ENCODE measurements around the gene EDEM1.
"Not testable (repeated sequence)": the region's sequence is repeated elsewhere in the genome, so short reads cannot be mapped to it uniquely, and the experiment has no call there.

EDEM1 gene

DNA sequence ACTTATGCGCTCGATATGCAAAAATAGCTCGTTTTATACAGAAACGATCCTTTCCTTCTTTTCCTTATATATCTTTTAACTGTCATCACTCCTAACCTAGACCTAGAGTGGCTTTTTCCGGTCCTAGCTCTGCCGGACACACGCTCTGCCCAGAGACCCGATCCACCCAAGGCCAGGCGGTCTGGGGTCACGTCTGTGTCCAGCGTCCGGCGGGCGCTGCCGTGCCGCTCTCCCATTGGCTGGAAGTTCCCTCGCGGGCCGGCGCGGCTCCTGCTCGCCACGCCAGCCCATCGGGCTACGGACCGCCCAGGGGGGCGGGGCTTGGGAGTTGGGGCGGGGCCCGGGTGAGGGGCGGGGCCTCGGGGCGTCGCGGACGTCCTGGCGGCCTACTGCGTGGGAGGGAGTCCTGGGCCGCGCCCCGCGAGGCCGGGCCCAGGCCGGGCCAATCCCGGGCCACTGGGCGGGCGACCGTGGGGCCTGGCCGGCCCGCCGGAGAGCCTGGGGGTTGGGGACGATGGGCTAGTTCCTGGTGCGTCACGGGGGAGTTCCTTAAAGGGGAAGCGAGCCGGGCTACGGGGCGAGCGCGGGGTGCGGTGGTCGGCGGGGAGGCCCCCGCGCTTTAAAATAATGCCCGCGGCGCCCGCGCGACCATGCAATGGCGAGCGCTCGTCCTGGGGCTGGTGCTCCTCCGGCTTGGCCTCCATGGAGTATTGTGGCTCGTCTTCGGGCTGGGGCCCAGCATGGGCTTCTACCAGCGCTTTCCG, at the start of gene EDEM1:
TSS of gene EDEM1 (plus strand) at position 552 of the 764 bp plus-strand sequence. CDS start at position 651, 99 bp downstream.
- DNase-seq: peak; percentile 69 to 88

DNA sequence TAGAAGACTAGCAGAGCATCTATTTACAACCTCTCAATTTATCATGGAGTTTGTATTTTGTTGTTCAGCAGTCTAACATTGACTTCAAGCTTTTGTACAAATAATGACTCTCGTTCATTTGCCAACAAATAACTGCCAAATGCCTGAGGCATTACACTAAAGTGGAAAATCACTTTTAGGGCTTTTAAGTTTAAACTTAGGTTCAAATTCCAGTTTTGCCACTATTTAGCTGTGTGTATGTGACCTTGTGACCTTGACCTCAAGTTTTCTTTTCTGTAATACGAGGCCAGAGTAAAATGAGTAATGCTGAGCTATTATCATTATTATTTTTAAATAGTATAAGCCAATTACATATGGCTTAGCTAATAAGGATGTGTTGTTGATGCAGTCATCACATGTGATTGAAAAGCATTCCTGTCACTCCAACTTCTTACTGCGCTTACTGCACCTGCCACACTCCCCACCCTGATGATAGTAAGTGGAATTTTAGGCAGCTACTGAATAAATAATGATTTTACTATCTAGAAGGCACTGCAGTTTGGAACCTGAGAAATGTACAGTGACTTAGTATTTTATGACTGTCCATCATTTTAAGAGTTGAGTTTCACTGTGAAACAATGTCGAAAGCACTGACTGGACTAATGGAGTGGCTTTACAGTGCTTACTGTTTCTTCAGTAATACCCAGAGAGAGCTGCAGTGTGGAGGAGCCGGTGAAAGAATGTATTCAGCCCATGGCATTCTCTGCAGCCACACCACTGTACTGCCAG, 49.1 kb upstream of the EDEM1 start:
- no peak for DNase-seq

DNA sequence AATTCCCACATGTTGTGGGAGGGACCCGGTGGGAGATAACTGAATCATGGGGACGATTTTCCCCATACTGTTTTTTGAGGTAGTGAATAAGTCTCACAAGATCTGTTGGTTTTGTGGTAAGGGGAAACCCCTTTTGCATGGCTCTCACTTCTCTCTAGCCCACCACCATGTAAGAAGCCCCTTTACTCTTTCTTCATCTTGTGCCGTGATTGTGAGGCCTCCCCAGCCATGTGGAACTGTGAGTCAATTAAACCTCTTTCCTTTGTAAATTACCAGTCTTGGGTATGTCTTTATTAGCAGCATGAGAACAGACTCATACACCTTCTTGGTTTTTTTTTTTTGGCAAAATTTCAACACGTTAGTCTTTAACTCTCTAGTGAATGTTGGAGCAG, 47.3 kb upstream of the EDEM1 start:
- no peak for DNase-seq

DNA sequence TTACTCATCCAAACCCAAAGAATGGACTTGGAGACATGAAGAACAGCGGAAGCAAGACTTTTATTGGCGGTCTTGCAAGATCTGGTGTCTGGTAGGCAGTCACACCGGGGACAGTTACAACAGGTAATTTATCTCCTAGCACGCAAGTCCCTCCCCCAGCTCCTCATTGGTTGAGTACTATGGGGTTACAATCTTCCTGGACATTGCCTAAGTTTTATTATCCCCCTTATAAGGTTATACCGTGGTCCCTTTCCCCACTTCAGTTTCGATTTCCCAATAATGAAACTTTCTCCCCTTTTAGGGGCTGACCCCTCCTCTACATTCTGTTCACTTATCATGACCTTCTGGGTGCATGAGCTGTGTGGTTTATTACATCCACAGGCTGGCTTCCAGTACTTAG, 46.7 kb upstream of the EDEM1 start:
- DNase-seq: no peak

DNA sequence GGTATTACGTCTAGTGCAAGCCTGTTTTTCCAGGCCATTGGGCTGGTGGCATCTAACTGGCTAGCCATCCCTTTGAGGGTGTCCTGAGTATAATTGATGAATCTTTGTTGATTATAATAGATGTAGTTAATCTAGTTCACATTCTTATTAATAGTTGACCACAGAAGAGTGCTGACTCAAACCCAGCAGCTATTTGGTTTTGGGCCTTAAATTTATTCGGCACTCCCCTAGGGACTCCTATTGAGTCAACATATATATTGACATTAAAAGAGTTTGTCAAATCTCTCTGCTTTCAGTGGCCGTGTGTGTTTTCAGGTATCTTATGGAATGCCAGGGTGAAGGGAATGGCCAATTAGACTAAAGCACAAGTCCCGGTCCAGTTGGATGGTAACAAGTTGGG, 45.7 kb upstream of the EDEM1 start:
- no peak for DNase-seq

DNA sequence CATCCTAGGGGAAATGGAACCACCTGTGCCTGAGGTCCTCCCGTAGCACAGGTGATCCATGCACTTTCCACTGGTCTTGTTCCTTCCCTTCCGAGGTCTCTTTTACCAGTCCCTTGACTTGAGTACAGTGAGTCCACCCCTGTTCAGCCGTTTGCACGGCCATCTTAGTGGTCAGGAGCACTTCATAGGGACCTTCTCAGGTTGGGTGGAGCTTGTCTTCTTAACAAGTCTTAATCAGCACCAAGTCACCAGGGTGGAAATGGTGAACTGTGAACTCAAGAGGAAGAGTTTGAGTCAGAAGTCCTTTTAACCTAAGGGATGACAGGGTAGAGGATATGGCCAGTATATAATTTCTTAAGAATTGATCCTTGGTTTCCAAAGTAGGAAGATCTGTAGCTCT, 44.0 kb upstream of the EDEM1 start:
- no peak for DNase-seq

DNA sequence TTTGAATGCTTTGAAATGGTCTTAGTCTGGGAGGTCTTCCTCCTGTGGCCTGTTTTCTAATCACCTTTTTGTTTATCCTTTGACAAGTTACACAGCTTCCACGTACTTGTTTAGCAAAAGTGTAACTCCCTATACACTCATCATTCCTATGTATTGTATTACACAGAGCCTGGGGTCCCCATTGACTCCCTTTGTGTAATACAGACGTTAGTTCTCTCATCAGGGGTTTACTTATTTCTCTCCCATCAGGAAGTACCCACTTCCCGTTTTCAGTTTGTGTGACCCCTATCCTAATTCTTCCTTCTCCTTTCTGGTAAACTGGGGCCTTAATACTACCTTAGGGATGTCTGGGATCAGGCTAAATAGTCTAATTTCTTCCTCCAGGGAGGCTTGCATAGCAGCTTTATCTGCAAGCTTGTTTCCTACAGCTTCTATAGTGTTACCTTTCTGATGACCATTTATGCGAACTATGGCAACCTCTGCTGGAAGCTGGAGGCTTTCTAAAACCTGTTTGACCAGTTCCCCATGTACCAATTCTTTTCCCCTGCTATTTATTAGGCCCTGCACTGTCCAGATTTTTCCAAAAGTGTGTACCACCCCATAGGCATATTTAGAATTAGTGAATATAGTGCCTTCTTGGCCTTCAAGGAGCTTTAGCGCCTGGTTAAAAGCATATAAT, 43.1 kb upstream of the EDEM1 start:
- no peak for DNase-seq

DNA sequence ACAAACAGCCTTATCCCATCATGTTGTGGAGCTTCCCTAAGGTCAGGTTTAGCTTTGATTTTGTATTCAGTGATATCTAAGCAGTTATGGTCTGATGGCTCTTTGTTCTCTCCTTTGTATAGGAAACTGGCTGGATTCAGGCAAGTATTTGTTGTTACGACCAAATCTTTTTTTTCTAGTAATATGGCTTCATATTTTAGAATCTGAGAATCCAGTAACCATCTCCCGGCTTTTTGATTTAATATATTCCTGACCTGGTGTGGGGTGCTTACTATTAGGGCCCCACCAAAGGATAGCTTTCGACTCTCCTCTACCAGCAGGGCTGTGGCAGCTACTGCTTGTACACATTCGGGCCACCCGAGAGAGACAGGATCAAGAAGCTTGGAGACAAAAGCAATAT, 42.4 kb upstream of the EDEM1 start:
- DNase-seq: no peak

DNA sequence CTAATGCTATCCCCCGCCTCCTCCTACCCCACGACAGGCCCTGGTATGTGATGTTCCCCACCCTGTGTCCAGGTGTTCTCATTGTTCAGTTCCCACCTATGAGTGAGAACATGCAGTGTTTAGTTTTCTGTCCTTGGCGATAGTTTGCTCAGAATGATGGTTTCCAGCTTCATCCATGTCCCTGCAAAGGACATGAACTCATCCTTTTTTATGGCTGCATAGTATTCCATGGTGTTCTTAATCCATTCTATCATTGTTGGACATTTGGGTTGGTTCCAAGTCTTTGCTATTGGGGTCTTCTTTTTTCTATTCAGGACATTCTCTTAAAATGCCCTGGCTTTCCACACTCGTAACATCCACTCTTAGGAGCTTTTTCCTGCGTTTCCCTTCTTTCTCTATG, 40.4 kb upstream of the EDEM1 start:
- DNase-seq: not testable (repeated sequence)

DNA sequence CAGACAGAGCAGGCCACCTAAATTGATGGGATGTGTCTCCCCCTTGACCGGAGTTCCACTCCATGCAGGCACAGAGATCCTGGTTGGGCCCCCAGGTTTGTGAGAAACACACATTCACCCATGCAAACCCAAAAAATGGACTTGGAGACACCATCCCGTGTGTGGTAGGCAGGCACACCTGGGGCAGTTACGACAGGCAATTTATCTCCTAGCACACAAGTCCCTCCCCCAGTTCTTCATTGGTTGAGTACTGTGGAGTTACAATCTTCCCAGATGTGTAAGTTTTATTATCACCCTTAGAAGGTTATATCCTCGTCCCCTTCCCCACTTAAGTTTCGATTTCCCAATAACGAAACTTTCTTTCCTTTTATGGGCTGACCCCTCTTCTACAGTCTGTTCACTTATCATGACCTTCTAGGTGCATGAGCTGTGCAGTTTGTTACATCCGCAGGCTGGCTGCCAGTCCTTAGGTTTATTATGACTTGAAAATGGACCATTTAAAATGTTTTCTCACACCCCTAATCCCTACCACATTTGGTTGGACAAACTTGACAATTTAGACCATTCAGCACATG, 38.1 kb upstream of the EDEM1 start:
- no peak for DNase-seq

DNA sequence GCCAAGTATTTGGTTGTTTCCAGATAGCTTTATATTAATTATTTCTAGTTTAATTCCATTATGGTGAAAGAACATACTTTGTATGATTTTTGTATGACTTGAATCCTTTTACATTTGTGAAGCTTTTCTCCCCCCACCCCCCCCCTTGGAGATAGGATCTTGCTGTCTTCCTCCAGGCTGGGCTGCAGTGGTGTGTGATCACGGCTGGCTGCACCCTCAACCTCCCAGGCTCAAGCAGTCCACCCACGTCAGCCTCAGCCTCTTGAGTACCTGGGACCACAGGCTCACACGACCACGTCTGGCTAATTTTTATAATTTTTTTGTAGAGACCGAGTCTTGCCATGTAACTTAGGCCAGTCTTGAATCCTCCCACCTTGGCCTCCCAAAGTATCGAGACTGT, 35.9 kb upstream of the EDEM1 start:
- DNase-seq: no peak

DNA sequence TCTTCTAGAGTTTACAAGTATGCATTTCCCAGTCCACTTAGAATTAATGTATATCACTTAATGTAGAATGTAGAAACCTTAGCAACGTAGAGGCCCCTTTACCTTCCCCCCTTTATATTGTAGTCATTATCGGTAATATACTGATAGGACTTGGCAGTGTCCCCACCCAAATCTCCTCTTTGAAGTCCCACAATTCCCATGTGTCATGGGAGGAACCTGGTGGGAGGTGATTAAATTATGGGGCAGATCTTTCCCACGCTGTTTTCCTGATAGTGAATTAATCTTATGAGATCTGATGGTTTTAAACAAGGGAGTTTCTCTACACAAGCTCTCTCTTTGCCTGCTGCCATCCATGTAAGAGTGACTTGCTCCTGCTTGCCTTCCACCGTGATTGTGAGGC, 34.4 kb upstream of the EDEM1 start:
- DNase-seq: no peak

DNA sequence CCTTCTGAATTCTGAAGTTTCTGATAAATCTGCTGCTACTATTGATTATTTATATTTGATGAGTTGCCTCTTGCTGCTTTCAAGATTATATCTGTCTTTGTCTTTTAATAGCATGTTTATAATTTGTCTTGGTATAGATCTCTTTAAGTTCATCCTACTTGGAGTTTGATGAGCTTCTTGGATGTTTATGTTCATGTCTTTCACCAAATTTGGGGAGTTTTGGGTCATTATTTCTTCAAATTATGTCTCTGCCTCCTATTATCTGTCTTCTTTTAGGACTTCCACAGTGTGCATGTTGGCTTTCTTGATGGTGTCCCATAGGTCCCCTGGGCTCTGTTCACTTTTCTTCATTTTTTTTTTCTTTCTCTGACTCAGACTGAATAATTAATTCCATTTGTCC, 32.3 kb upstream of the EDEM1 start:
- no peak for DNase-seq

DNA sequence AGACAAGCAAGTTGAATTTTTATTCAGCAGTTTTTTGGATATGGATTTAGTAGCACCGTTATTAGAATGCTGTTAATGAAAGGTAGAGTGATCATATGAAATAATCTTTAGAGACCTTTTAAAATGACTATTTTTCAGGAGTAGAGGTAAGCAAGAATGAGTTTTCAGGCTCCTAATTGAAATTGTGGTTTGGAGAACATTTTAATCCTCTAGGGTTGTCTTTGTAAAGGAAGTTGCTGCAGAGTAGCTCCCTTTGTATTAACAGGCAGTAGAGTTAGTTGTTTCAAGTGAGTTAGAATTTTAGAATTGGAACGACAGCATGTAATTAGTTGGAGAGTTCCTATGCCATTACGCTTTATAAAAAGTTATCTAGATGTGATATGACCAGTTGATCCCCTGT, 27.2 kb upstream of the EDEM1 start:
- DNase-seq: no peak

DNA sequence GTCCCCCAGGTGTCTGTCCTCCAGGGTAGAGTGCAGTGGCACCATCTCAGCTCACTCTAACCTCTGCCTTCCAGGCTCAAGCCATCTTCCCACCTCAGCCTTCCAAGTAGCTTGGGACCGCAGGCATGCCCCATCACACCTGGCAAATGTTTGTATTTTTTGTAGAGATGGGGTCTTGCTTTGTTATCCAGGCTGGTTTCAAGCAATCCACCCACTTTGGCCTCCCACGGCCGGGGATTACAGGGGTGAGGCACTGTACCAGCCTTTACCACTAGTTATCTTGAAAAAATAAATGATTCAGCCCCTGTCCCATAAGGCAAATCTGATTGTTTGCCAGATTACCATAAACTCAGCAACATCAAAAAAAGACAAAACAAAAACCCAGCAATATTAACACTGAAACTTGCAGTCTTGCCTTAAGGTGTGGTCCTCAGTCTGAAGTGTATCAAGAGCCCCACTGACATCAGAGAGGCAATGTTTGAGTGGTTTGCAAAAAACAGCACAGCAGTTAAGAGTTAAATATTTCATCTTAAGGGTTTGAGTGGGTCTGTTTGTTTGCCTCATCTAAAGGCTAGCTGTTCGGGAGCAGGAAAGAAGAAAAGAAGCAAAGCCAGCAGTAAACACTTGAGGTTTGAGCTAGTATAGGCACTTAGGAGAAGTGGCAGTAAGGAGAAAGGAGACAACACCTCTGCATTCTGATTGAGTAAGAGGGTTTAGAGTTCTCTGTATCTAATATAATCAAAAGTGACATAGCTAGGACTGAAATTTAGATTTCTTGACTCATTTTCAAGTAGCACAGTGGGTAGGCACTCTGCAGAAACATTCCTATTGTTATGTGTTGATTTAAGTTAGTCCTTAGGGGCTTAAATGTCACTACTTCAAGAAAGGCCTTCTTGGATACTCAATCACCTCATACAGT, 26.3 kb upstream of the EDEM1 start:
- DNase-seq: no peak

DNA sequence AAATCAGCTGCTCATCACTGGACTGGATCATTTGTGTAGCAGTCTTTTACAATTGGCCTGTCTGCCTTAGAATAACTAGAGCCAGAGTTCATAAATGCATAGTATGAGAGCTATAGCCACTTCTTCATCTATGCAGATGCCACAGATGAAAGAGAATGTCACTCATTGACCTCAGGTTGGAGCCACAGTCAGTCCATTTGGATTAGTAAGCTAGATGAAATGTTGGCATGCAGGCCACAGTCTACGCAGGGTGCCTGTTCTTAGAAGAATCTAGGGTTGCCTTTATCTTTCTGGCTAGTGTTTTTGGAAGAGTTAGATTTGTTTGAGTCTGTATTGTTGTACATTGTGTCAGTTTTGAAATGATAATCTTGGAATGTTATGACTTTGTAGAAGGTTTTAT, 25.4 kb upstream of the EDEM1 start:
- DNase-seq: no peak

DNA sequence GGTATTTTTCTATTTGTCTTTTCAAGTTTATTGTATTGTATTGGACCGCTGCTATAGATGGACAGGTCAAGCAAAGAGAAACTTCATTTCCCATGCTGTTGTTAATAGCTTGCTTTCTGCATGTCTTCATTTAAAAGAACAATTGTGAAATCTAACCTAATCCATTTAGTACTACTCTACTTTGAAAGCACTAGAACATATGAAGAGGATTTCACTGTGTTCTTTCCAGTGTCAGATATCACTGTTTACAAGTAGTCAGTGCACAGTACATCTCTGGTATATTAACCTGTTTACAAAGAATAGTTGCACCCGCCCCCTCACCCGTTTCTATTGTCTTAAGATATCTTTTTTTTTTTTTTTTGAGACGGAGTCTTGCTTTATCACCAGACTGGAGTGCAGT, 21.8 kb upstream of the EDEM1 start:
- no peak for DNase-seq

DNA sequence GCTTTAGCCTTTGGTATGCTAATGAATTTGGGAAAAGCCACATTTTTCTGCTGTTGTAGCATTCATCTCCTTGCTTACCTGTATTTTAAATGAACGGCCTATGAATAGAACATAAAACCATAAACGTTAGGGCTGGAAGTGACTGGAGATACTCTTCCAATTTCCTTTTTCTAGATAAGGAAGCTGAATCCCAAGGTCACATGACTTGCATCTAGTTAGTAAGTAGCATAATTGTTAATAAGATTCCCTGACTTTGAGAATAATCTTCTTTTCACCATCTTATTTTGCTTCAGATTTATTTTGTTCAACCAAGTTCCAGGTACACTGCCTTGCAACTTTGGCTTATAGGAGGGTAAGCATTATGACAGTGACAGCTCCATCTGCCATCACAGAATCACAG, 20.7 kb upstream of the EDEM1 start:
- no peak for DNase-seq

DNA sequence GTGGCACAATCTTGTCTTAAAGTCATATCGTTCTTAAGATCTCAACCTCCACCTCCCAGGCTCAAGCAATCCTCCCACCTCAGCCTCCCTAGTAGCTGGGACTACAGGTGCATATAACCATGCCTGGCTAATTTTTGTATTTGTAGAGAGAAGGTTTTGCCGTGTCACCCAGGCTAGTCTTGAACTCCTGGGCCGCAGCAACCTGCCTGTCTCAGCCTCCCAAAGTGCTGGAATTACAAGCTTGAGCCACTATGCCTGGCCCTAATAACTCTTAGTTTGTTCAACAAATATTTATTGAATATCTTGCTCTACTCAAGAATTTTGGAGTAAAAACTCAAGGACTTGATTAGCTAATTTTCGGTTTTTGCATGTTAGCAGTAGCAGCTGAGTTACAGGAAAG, 19.4 kb upstream of the EDEM1 start:
- DNase-seq: no peak

DNA sequence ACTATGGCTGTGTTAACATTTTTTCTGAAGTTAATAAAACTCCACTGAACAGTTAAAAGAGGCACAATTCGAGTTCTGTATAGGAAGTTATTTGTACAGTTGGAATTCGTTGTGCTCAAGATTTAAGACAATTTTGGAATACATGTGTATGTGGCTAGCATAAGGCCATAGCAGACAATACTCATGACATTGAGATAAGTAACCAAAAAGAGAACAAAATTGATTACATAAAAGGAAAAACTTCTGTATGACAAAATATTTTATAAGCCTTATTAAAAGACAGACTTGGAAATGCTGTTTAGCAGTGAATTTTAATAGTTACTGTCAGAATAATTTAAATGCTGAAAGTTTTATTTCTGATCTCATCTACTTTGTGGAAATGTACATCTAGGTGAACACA, 17.7 kb upstream of the EDEM1 start:
- no peak for DNase-seq

DNA sequence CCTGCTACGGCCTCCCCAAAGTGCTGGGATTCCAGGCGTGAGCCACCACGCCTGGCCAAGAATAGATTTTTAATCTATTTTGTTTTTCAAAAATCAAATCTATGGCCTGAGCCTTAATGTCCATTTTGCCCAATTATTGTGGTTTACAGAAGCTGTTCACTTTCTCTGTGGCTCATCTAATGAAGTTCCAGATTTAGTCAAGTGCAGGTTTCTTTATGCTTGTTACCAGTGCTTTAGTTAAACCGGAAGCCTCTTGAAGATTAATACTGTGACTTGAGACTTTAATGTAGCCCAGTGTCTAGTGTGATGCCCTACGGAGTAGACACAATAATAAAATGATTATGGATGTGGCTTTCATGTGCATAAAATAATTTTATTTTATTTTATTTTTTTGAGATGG, 16.5 kb upstream of the EDEM1 start:
- no peak for DNase-seq

DNA sequence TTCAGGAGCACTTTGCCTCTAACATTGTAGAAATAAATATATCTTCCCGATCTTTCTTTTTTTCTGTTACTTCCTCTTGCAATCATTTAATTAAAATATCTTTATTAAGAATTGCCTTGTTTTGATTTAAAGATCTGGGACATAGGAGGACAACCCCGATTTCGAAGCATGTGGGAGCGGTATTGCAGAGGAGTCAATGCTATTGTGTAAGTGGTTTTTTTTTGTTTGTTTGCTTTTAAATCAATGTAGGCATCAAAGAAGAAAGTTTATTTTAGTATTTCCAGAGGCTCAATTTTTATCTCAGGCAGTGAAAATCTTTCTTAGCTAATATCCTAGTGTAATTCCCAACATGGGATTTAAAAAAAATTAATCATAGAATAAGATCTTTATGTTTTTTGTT, 15.5 kb upstream of the EDEM1 start:
- no peak for DNase-seq

DNA sequence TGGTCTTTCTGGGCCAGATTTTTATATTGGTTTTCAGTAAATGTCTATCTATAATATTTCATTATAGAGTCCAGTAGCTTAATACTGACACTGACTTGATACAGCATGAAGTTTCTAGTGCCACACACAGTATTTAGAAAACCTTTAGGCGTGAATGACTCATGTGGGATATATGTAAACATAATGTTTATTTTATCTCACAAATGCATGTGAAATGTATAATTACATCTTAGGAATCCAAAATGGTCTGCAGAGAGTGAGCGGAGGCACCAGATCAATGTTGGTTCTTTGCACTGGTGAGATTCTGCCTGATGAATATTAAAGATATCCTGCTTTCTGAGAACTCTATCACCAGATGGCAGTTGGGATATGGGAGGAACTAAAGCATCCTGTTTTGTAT, 8.5 kb upstream of the EDEM1 start:
- not testable (repeated sequence) for DNase-seq

Data from NCI-H524 (cell line).